Mucosa of descending colon (tissue), 3 donors: ENCODE results near the gene GABARAPL1. TPM values are rescaled to one million over a fixed set of nuclear protein-coding genes. Genes with fewer than 3 reads are reported as not detected.

Experiments
- ATAC-seq: fragments of 200-7000 bp; cut with Tn5 transposase; one replicate; pipeline ENCODE4 v1.9.1; 2020; ENCODE audit warnings: mild to moderate bottlenecking, moderate library complexity
- DNase-seq, 3 donors: peaks; one replicate each; pipeline ENCODE4 v3.0.0-alpha.2; 2020
- H3K36me3 ChIP-seq: fragments of 200-600 bp; one replicate; pipeline ENCODE4 v1.8.0; 2021; ENCODE audit warnings: low read depth, mild to moderate bottlenecking
- H3K4me1 ChIP-seq: fragments of 200-600 bp; one replicate; pipeline ENCODE4 v1.8.0; 2021; ENCODE audit warnings: low read depth, mild to moderate bottlenecking
- H3K4me3 ChIP-seq: fragments of 200-600 bp; one replicate; pipeline ENCODE4 v1.8.0; 2021; ENCODE audit warnings: mild to moderate bottlenecking
- H3K9me3 ChIP-seq: fragments of 200-600 bp; one replicate; pipeline ENCODE4 v1.8.0; 2021; ENCODE audit warnings: mild to moderate bottlenecking
- intact Hi-C, 2 donors: fragments of 100-400 bp; cut with DNase I in 1 of 2; cut with micrococcal nuclease in 1 of 2; formaldehyde crosslinking; loops; one replicate each; pipeline versions ENCODE4 v1.11.0 to v1.11.1; 2022; cut with DNase I, micrococcal nuclease
- total RNA-seq, 3 donors: library from RNA; stranded (reverse); fragmentation: NEBNext Ultra II Directional in 2 of 3; extraction: Animal tissue kit (Norgen Biotek cat#: 25700) in 2 of 3; gene quantifications; one replicate each; pipeline versions ENCODE4 v1.2.1 to v1.2.4, GENCODE V29; 2021 to 2023
- TF ChIP-seq, protein P1 (sequence below): fragments of 200-600 bp; IDR thresholded peaks from one replicate; pipeline ENCODE4 v1.8.0; 2022; ENCODE audit warnings: antibody characterized with exemption, mild to moderate bottlenecking
- donor health status: DM: no; HTN: no; CAD: no; lungs with moderate emphysema.
- donor health status: DM: no; HTN: no; CAD: no.
- donor health status: DM: no; HTN: yes; CAD: no.

The GABARAPL1 gene
- total RNA-seq, 3 donors from 2014 or later: 34.4 to 93.4 (median 41.0) TPM

DNA sequence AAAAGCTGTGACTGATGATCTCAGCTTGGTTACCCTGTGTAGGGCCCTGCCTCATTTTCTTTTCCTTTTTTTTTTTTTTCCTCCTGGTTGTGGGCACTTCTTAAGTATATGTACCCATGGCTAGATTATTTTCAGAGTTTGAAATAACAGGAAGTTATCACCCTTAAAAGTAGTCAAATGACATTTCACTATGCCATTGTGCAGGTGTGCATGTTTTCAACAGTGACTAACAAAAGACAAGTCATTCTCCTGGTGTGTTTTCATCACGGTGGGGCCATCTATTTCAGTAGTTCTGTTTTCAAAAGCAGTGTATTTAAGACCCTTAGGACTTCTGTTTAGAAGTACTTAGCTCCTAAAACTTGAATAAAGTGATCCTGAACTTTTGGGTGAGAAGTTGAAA lies 15.0 kb downstream of the GABARAPL1 start:
- Histone ChIP-seq H3K4me1 (no peaks in the 10 kb centered on the region), H3K9me3 (no peaks in the 10 kb centered on the region), H3K4me3 (no peak overlapping the region), H3K36me3 (no peaks in the 10 kb centered on the region)
- no peak for ATAC-seq
- no peak for DNase-seq
- intact Hi-C loops: no loop called here
- TF ChIP-seq, protein P1, sequence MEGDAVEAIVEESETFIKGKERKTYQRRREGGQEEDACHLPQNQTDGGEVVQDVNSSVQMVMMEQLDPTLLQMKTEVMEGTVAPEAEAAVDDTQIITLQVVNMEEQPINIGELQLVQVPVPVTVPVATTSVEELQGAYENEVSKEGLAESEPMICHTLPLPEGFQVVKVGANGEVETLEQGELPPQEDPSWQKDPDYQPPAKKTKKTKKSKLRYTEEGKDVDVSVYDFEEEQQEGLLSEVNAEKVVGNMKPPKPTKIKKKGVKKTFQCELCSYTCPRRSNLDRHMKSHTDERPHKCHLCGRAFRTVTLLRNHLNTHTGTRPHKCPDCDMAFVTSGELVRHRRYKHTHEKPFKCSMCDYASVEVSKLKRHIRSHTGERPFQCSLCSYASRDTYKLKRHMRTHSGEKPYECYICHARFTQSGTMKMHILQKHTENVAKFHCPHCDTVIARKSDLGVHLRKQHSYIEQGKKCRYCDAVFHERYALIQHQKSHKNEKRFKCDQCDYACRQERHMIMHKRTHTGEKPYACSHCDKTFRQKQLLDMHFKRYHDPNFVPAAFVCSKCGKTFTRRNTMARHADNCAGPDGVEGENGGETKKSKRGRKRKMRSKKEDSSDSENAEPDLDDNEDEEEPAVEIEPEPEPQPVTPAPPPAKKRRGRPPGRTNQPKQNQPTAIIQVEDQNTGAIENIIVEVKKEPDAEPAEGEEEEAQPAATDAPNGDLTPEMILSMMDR: no peak

DNA sequence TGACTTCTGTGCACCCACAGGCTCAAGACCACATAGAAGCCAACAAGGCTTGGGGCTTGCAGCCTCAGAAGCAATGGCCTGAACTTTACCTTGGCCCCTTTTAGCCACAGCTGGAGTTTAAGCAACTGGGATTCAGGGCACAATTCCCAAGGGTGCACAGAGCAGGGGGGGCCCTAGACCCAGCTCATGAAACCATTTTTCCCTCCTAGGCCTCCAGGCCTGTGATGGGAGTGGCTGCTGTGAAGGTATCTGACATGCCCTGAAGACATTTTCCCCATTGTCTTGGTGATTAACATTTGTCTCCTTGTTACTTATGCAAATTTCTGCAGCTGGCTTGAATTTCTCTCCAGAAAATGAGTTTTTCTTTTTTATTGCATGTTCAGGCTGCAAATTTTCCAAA lies 21.9 kb downstream of the GABARAPL1 start:
- DNase-seq (no peak), ATAC-seq (no peak)
- Histone ChIP-seq H3K36me3 (no peaks in the 10 kb centered on the region), H3K4me3 (no peak overlapping the region), H3K4me1 (no peaks in the 10 kb centered on the region), H3K9me3 (peaks cover 5% of the 10 kb centered on the region)
- TF ChIP-seq, protein P1: no peak
- intact Hi-C loops: loop anchor here in 1 of 2 donors (10.0 kb wide), 1 partner anchor 330 kb away; no protein-coding TSS in a partner anchor

DNA sequence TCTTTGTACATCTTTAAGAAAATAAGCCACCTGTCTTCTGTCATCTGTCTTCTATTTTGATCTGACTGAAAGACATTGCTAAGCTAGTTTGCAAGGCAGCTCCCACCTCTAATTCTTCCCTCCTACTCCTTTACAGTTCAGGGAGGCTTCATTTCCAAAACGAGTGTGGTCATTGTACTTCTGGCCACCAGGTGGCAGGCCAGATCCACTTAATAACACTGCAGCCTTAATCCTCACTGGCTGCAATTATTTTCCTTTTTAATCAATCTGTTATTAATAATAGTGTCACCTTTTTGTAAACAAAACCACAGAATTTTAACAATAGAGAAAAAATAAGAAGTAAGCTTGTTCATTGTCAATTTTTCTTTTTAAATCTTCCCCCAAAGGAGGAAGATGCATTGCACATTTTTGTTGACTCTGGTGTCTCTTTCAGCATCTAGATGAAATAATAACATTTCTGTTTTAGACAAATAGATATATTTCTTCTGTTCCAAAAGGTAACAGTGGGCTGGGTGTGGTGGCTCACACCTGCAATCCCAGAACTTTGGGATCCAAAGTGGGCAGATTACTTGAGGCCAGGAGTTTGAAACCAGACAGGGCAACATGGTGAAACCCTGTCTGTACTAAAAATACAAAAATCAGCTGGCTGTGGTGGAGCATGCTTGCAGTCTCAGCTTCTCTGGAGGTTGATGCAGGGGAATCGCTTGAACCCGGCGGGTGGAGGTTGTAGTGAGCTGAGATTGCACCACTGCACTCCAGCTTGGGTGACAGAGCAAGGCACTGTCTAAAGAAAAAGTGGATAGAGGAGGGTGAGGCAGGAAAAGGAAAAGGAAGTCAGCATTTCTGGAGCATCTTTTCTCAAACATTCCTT lies 23.3 kb downstream of the GABARAPL1 start:
- H3K4me1 ChIP-seq: no peaks in the 10 kb centered on the region
- H3K4me3 ChIP-seq: no peak overlapping the region
- H3K36me3 ChIP-seq: no peaks in the 10 kb centered on the region
- ATAC-seq (peak; percentile 73), DNase-seq (peak in 1 of 3 donors; percentile 43)
- H3K9me3 ChIP-seq: peaks cover 5% of the 10 kb centered on the region
- TF ChIP-seq, protein P1: peak; percentile 75
- intact Hi-C loops: loop anchor here (5.0 to 10.0 kb wide), 2 partner anchors 326 to 329 kb away; no protein-coding TSS in a partner anchor

DNA sequence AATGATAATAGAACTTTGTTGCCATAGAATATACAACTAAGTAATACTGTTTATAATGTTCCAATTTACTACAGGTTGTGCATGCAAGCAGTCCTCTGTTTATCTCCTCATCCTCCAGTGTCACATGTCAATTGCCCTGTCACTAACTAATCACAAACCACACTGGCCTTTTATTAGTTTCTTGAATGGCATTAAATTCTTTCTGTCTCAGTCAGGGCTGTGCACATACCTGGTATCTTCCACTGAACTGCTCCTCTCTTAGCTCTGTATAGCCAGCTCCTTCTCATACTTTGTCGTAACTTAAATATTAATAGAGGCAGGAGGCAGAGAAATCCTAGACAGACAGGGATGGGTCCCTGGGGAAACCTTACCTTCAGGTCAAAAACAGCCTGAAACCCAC lies 24.0 kb downstream of the GABARAPL1 start:
- TF ChIP-seq, protein P1: no peak
- ATAC-seq (no peak), DNase-seq (no peak)
- no peak overlapping the region for H3K4me3 ChIP-seq
- intact Hi-C loops: loop anchor here (5.0 to 10.0 kb wide), 2 partner anchors 326 to 328 kb away; no protein-coding TSS in a partner anchor
- peaks cover 5% of the 10 kb centered on the region for H3K9me3 ChIP-seq
- H3K4me1 ChIP-seq: no peaks in the 10 kb centered on the region
- H3K36me3 ChIP-seq: no peaks in the 10 kb centered on the region

DNA sequence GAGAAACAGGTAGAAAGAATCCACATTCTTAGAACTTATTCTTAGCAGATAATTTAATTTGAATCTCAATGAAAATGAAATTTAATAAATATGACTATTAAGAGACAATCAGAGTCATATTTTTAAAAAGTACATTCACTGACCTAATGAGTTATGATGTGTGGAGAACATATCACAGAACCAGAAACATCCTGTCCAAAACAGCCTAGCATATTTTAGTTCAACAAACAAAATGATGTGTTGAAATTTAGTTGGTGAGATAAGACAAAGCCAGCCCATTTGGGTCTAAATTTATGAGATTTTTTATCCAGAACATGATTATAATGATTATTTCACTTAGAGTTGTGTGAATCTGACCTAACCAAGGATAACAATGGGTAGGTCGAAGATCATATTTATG lies 25.8 kb downstream of the GABARAPL1 start:
- TF ChIP-seq, protein P1: no peak
- peaks cover 5% of the 10 kb centered on the region for H3K9me3 ChIP-seq
- H3K4me3 ChIP-seq: no peak overlapping the region
- no peaks in the 10 kb centered on the region for H3K36me3 ChIP-seq
- ATAC-seq (no peak), DNase-seq (no peak)
- intact Hi-C loops: loop anchor here (5.0 to 10.0 kb wide), 2 partner anchors 324 to 326 kb away; no protein-coding TSS in a partner anchor
- H3K4me1 ChIP-seq: no peaks in the 10 kb centered on the region
